ENCODE results near the gene ELOVL7. TPM values are rescaled to one million over a fixed set of nuclear protein-coding genes. Genes with fewer than 3 reads are reported as not detected.
"Not testable (repeated sequence)": the region's sequence is repeated elsewhere in the genome, so short reads cannot be mapped to it uniquely, and the experiment has no call there.

ELOVL7 gene
- total RNA-seq, 1 experiment from 2014 or later: 20.0 TPM

- no peak overlapping the region for H3K9ac ChIP-seq (ENCODE audit: low read length)
- DNase-seq (ENCODE audit: low read depth, low spot score) (no peak), ATAC-seq (no peak)
- RAD21 ChIA-PET (ENCODE audit: low non-redundant PET in 1 of 2, low total read pairs in 2 of 2, uncharacterized antibody in 2 of 2, unreplicated experiment in 2 of 2): no interaction called here
- H3K4me3 ChIP-seq (replicated peaks in 1 of 2; ENCODE audit: low read depth in 1 of 2, low read length in 2 of 2): no peak overlapping the region
- intact Hi-C loops (cut with micrococcal nuclease): no loop called here
- H3K36me3 ChIP-seq (ENCODE audit: control insufficient read depth in 1 of 2, insufficient read depth in 2 of 2, low read length in 2 of 2): no peaks in the 10 kb centered on the region
- H2AFZ ChIP-seq (ENCODE audit: low read depth, low read length, poor library complexity, severe bottlenecking): no peak overlapping the region
- H3K79me2 ChIP-seq (ENCODE audit: insufficient read depth, low read length): no peaks in the 10 kb centered on the region
- TF ChIP-seq JUND (IDR thresholded peaks at IDR 0.05) (no peak), FOSL1 (IDR thresholded peaks at IDR 0.05; ENCODE audit: low read depth) (no peak)
- H4K20me1 ChIP-seq (ENCODE audit: insufficient read depth): no peaks in the 10 kb centered on the region
- H3K27me3 ChIP-seq (ENCODE audit: insufficient read depth, low read length): no peaks in the 10 kb centered on the region
- POLR2A ChIA-PET: no interaction called here
- H3K9me2 ChIP-seq (ENCODE audit: insufficient read depth): no peaks in the 10 kb centered on the region
- H3K9me3 ChIP-seq (ENCODE audit: control insufficient read depth in 1 of 2, insufficient read depth in 1 of 2, low read depth in 1 of 2, low read length in 2 of 2): no peaks in the 10 kb centered on the region
- CTCF ChIA-PET: interaction anchor here (1.2 kb wide), 1 partner anchor 8 kb away, joined by 3 read pairs; no protein-coding TSS in a partner anchor
- H3K27ac ChIP-seq (ENCODE audit: low read depth, low read length): no peak overlapping the region
- no peaks in the 10 kb centered on the region for H3K4me1 ChIP-seq (ENCODE audit: control insufficient read depth in 1 of 2, insufficient read depth in 2 of 2, low read length in 2 of 2)
- no peak overlapping the region for H3K4me2 ChIP-seq (ENCODE audit: low read length)
- BruUV-seq (replicated peaks): no TSS peak
Observed at GRCh38 chr5:60718166-60718892, 125.7 kb downstream of the ELOVL7 start.

DNA sequence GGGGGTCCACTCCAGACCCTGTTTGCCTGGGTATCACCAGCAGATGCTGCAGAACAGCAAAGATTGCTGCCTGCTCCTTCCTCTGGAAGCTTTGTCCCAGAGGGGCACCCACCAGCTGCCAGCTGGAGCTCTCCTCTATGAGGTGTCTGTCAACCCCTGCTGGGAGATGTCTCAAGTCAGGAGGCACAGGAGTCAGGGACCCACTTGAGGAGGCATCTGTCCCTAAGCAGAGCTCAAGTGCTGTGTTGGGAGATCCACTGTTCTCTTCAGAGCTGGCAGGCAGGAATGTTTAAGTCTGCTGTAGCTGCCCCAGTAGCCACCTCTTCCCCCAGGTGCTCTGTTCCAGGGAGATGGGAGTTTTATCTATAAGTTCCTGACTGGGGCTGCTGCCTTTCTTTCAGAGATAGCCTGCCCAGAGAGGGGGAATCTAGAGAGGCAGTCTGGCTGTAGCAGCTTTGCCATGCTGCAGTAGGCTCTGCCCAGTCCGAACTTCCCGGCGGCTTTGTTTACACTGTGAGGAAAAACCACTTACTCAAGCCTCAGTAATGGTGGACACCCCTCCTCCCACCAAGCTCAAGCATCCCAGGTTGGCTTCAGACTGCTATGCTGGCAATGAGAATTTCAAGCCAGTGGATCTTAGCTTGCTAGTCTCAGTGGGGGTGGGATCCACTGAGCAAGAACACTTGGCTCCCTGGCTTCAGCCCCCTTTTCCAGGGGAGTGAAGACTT lies 128.7 kb downstream of the ELOVL7 start:
- H3K9me3 ChIP-seq (ENCODE audit: control insufficient read depth in 1 of 2, insufficient read depth in 1 of 2, low read depth in 1 of 2, low read length in 2 of 2); H2AFZ ChIP-seq (ENCODE audit: low read depth, low read length, poor library complexity, severe bottlenecking); POLR2A ChIA-PET; BruUV-seq (replicated peaks); H3K79me2 ChIP-seq (ENCODE audit: insufficient read depth, low read length); intact Hi-C loops (cut with micrococcal nuclease); CTCF ChIA-PET; DNase-seq (ENCODE audit: low read depth, low spot score); H3K9me2 ChIP-seq (ENCODE audit: insufficient read depth); H3K4me3 ChIP-seq (replicated peaks in 1 of 2; ENCODE audit: low read depth in 1 of 2, low read length in 2 of 2); H3K36me3 ChIP-seq (ENCODE audit: control insufficient read depth in 1 of 2, insufficient read depth in 2 of 2, low read length in 2 of 2); H4K20me1 ChIP-seq (ENCODE audit: insufficient read depth); H3K27me3 ChIP-seq (ENCODE audit: insufficient read depth, low read length); H3K4me2 ChIP-seq (ENCODE audit: low read length); H3K9ac ChIP-seq (ENCODE audit: low read length); ATAC-seq; H3K4me1 ChIP-seq (ENCODE audit: control insufficient read depth in 1 of 2, insufficient read depth in 2 of 2, low read length in 2 of 2); H3K27ac ChIP-seq (ENCODE audit: low read depth, low read length); RAD21 ChIA-PET (ENCODE audit: low non-redundant PET in 1 of 2, low total read pairs in 2 of 2, uncharacterized antibody in 2 of 2, unreplicated experiment in 2 of 2): not testable (repeated sequence)
